IMR-90 (cell line): ENCODE data around the gene BCAS1. TPM values are rescaled to one million over a fixed set of nuclear protein-coding genes. Genes with fewer than 3 reads are reported as not detected.

Source experiments
- ATAC-seq: fragments of 200-7000 bp; cut with Tn5 transposase; 2 replicates; pipeline ENCODE4 v1.9.1; 2020; ENCODE audit warnings: low read depth, mild to moderate bottlenecking, moderate library complexity
- BruUV-seq: library from RNA; stranded (reverse); fragments of 400-500 nt; replicated peaks from 2 replicates; lab custom pipeline; 2021; lab: Mats Ljungman, UMichigan
- CTCF ChIA-PET: fragments of 300-600 bp; formaldehyde crosslinking; extraction: SDS; loops from one replicate; lab custom pipeline; 2021; ENCODE audit warnings: antibody characterized with exemption; lab: Yijun Ruan, JAX
- POLR2A ChIA-PET: fragments of 300-600 bp; sonication (Branson Sonifier 250); formaldehyde crosslinking; loops from one replicate; lab custom pipeline; 2022; ENCODE audit warnings: antibody characterized with exemption; ENCODE audit not compliant: unreplicated experiment; lab: Charles Lee
- DNase-seq: peaks from one replicate; pipeline ENCODE4 v3.0.0; 2013
- H2AFZ ChIP-seq: replicated peaks from 2 replicates; pipeline ENCODE3; 2013; ENCODE audit warnings: low read length, mild to moderate bottlenecking; ENCODE audit not compliant: poor library complexity
- H2AK5ac ChIP-seq: 2 replicates; pipeline ENCODE4 v1.6.1; 2013; ENCODE audit warnings: low read depth, low read length, inconsistent platforms
- H2AK9ac ChIP-seq: replicated peaks from 2 replicates; pipeline ENCODE3; 2013; ENCODE audit warnings: mild to moderate bottlenecking, low read depth, low read length, moderate library complexity; ENCODE audit not compliant: poor library complexity
- H2BK120ac ChIP-seq: 2 replicates; pipeline ENCODE4 v1.6.1; 2013; ENCODE audit warnings: low read depth, low read length, inconsistent platforms
- H2BK15ac ChIP-seq: 3 replicates; pipeline ENCODE4 v1.6.1; 2013; ENCODE audit warnings: low read depth, low read length, inconsistent platforms
- H2BK20ac ChIP-seq: 2 replicates; pipeline ENCODE4 v1.6.1; 2013; ENCODE audit warnings: low read depth, mild to moderate bottlenecking, inconsistent platforms, low read length, moderate library complexity
- H2BK5ac ChIP-seq: 2 replicates; pipeline ENCODE4 v1.6.1; 2013; ENCODE audit warnings: mild to moderate bottlenecking, low read depth, low read length, inconsistent platforms; ENCODE audit not compliant: poor library complexity, severe bottlenecking
- H3K14ac ChIP-seq: replicated peaks from 2 replicates; pipeline ENCODE4 v1.6.1; 2013; ENCODE audit warnings: low read depth, low read length, inconsistent platforms
- H3K18ac ChIP-seq: 2 replicates; pipeline ENCODE4 v1.6.1; 2013; ENCODE audit warnings: low read depth, low read length, control low read depth
- H3K23ac ChIP-seq: 2 replicates; pipeline ENCODE4 v1.6.1; 2013; ENCODE audit warnings: low read depth, low read length, inconsistent platforms
- H3K27ac ChIP-seq: 2 replicates; pipeline ENCODE4 v1.5.1; 2013; ENCODE audit warnings: mild to moderate bottlenecking, control low read depth, low read length; ENCODE audit not compliant: insufficient read depth
- H3K27me3 ChIP-seq: 2 replicates; pipeline ENCODE4 v1.6.1; 2013; ENCODE audit warnings: low read length; ENCODE audit not compliant: control insufficient read depth, insufficient read depth
- H3K36me3 ChIP-seq: 2 replicates; pipeline ENCODE4 v1.6.1; 2013; ENCODE audit warnings: low read length, mixed read lengths; ENCODE audit not compliant: control insufficient read depth, insufficient read depth
- H3K4ac ChIP-seq: 2 replicates; pipeline ENCODE4 v1.6.1; 2013; ENCODE audit warnings: low read depth, low read length, inconsistent platforms
- H3K4me1 ChIP-seq: 2 replicates; pipeline ENCODE4 v1.6.1; 2013; ENCODE audit warnings: low read length, mixed read lengths; ENCODE audit not compliant: control insufficient read depth, insufficient read depth
- H3K4me2 ChIP-seq: 2 replicates; pipeline ENCODE4 v1.6.1; 2013; ENCODE audit warnings: low read depth, mild to moderate bottlenecking, control low read depth, low read length, moderate library complexity
- H3K4me3 ChIP-seq: 2 replicates; pipeline ENCODE4 v1.5.1; 2013; ENCODE audit warnings: low read depth, mild to moderate bottlenecking, control low read depth, low read length, moderate library complexity; ENCODE audit not compliant: insufficient read depth
- H3K56ac ChIP-seq: 2 replicates; pipeline ENCODE4 v1.6.1; 2013; ENCODE audit warnings: low read length, inconsistent platforms; ENCODE audit not compliant: insufficient read depth; ENCODE audit errors: extremely low read depth
- H3K79me1 ChIP-seq, 2 experiments: 2 replicates each; pipeline ENCODE4 v1.6.1; 2013; ENCODE audit warnings: low read length in 2 of 2, inconsistent platforms in 1 of 2, low read depth in 1 of 2
- H3K9ac ChIP-seq: 2 replicates; pipeline ENCODE4 v1.6.1; 2013; ENCODE audit warnings: low read depth, low read length, control low read depth
- H3K9me1 ChIP-seq: 2 replicates; pipeline ENCODE4 v1.6.1; 2013; ENCODE audit warnings: low read length, inconsistent platforms; ENCODE audit not compliant: insufficient read depth
- H3K9me3 ChIP-seq: 2 replicates; pipeline ENCODE4 v1.6.1; 2013; ENCODE audit warnings: low read length; ENCODE audit not compliant: control insufficient read depth, insufficient read depth
- H4K20me1 ChIP-seq: 2 replicates; pipeline ENCODE4 v1.6.1; 2013; ENCODE audit warnings: low read length, inconsistent platforms; ENCODE audit not compliant: insufficient read depth
- H4K5ac ChIP-seq: 2 replicates; pipeline ENCODE4 v1.6.1; 2013; ENCODE audit warnings: mild to moderate bottlenecking, low read depth, low read length, control low read depth
- H4K8ac ChIP-seq, 2 experiments: 2 replicates each; pipeline ENCODE4 v1.6.1; 2013; ENCODE audit warnings: low read depth in 2 of 2, low read length in 2 of 2, control low read depth in 1 of 2, inconsistent platforms in 1 of 2
- H4K91ac ChIP-seq: 2 replicates; pipeline ENCODE4 v1.6.1; 2013; ENCODE audit warnings: low read depth, low read length, inconsistent platforms; ENCODE audit not compliant: insufficient read depth
- BHLHE40 ChIP-seq: fragments of 150-350 bp; IDR thresholded peaks from 2 replicates; pipeline ENCODE4 v1.6.1; 2016; ENCODE audit warnings: mild to moderate bottlenecking, low read depth, low read length
- CEBPB ChIP-seq: IDR thresholded peaks from 2 replicates; pipeline ENCODE4 v1.6.1; 2012; ENCODE audit warnings: low read depth, low read length, improper control_type of control experiment
- CHD1 ChIP-seq: IDR thresholded peaks from 2 replicates; pipeline ENCODE4 v1.6.1; 2012; ENCODE audit warnings: low read depth, low read length, improper control_type of control experiment
- FOS ChIP-seq: fragments of 150-350 bp; IDR thresholded peaks from 2 replicates; pipeline ENCODE4 v1.6.1; 2016; ENCODE audit warnings: low read depth, low read length
- MAFK ChIP-seq: IDR thresholded peaks from 2 replicates; pipeline ENCODE4 v1.6.1; 2012; ENCODE audit warnings: low read depth, low read length, improper control_type of control experiment
- MAZ ChIP-seq: IDR thresholded peaks from 2 replicates; pipeline ENCODE4 v1.6.1; 2012; ENCODE audit warnings: low read depth, mild to moderate bottlenecking, low read length, improper control_type of control experiment, moderate library complexity, borderline replicate concordance
- MXI1 ChIP-seq: IDR thresholded peaks from 2 replicates; pipeline ENCODE4 v1.6.1; 2012; ENCODE audit warnings: low read depth, mild to moderate bottlenecking, low read length, moderate library complexity, borderline replicate concordance
- NFE2L2 ChIP-seq: fragments of 150-350 bp; IDR thresholded peaks from 2 replicates; pipeline ENCODE4 v1.6.1; 2016; ENCODE audit warnings: low read depth, mild to moderate bottlenecking, low read length
- POLR2A ChIP-seq: IDR thresholded peaks from 2 replicates; pipeline ENCODE4 v1.6.1; 2012; ENCODE audit warnings: mild to moderate bottlenecking, low read depth, low read length
- RAD21 ChIP-seq: IDR thresholded peaks from 2 replicates; pipeline ENCODE4 v1.6.1; 2012; ENCODE audit warnings: low read length, improper control_type of control experiment
- RCOR1 ChIP-seq: IDR thresholded peaks from 2 replicates; pipeline ENCODE4 v1.6.1; 2012; ENCODE audit warnings: mild to moderate bottlenecking, low read length, improper control_type of control experiment; ENCODE audit not compliant: insufficient replicate concordance
- RFX5 ChIP-seq: IDR thresholded peaks from 2 replicates; pipeline ENCODE4 v1.8.0; 2012; ENCODE audit warnings: low read depth, mild to moderate bottlenecking, low read length, moderate library complexity
- SMC3 ChIP-seq: fragments of 150-350 bp; IDR thresholded peaks from 2 replicates; pipeline ENCODE4 v1.6.1; 2016; ENCODE audit warnings: low read depth, mild to moderate bottlenecking, antibody characterized with exemption, low read length, moderate library complexity
- WGBS, 2 experiments: methylation state at CpG; one replicate each; pipeline versions ENCODE4 v1.1.5 to v1.1.7; 2013; ENCODE audit warnings: missing lambda C conversion rate in 2 of 2; ENCODE audit not compliant: insufficient read length in 1 of 2; ENCODE audit errors: extremely low coverage in 2 of 2; 5-methylcytosine and 5-hydroxymethylcytosine counted together
- dilution Hi-C: fragments of 300-500 bp; cut with HindIII; formaldehyde crosslinking; loops from one replicate; pipeline ENCODE4 v1.14.3; 2018; ENCODE audit warnings: low sequenced_read_pairs; ENCODE audit not compliant: unreplicated experiment
- in situ Hi-C: fragments of 300-500 bp; cut with MboI; formaldehyde crosslinking; loops from 3 replicates; pipeline ENCODE4 v1.14.3; 2019; ENCODE audit warnings: low sequenced_read_pairs, inconsistent platforms, mixed read lengths
- intact Hi-C: fragments of 100-400 bp; cut with micrococcal nuclease; formaldehyde crosslinking; loops from 2 replicates; pipeline ENCODE4 v1.10.0; 2022
- polyA plus RNA-seq, 3 experiments: library from polyadenylated mRNA; depleted of rRNA; stranded (reverse); fragments of >200 nt; gene quantifications; 2 replicates each; pipeline ENCODE4 v1.2.3, GENCODE V29; 2012; ENCODE audit warnings: low replicate concordance in 1 of 3
- total RNA-seq: library from RNA; depleted of rRNA; stranded (reverse); fragments of >200 nt; gene quantifications from 2 replicates; pipeline ENCODE4 v1.2.3, GENCODE V29; 2012
- TF ChIP-seq, protein P1 (sequence below): conservative IDR thresholded peaks from 2 replicates; pipeline ENCODE4 v1.5.1; 2012; ENCODE audit warnings: mild to moderate bottlenecking, low read depth, low read length, improper control_type of control experiment
- TF ChIP-seq, protein P2 (sequence below): fragments of 150-350 bp; IDR thresholded peaks from 2 replicates; pipeline ENCODE4 v1.6.1; 2017; ENCODE audit warnings: mild to moderate bottlenecking, antibody characterized with exemption, low read length, low read depth
- TF ChIP-seq, protein P3 (sequence below): fragments of 150-350 bp; IDR thresholded peaks from 2 replicates; pipeline ENCODE4 v1.6.1; 2016; ENCODE audit warnings: low read depth, mild to moderate bottlenecking, low read length, moderate library complexity, borderline replicate concordance

BCAS1 gene
- total and polyA plus RNA-seq, 2 of the 4 experiments (the other 2 are of a cell fraction), result under 0.01 TPM; not detected in 1

DNA sequence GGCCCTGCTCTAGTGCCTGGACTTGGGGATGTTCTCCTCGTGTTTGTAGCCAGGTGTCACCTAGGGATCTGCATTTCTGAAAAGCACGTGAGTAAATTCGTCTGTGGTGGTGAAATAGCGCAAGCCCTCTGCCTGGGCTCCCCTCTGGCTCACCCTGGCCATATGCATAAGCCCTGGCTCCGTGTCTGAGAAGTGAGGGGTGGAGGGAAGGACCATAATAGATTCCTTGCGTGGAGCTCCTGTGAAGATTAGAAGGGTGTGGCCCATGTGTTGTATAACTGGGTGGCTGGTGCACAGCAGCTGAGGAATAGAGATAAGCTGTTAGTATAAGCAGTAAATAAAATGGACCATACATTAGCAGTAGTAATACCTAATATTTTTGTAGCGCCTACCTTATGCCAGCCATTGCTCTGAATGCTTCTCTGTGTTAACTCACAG lies 4.8 kb downstream of the BCAS1 start:
- Histone ChIP-seq H2AFZ (peak overlapping the region; percentile 39), H3K9ac (no peak overlapping the region), H2AK9ac (peak overlapping the region; percentile 28), H3K23ac (no peak overlapping the region), H3K14ac (no peak overlapping the region), H4K20me1 (no peaks in the 10 kb centered on the region), H3K36me3 (no peaks in the 10 kb centered on the region), H3K4me2 (no peak overlapping the region), H2BK5ac (no peak overlapping the region), H2BK15ac (no peak overlapping the region), H2BK120ac (no peak overlapping the region), H3K18ac (no peak overlapping the region), H3K9me1 (no peaks in the 10 kb centered on the region), H3K79me1 (no peaks in the 10 kb centered on the region), H4K5ac (no peak overlapping the region), H3K4me3 (no peak overlapping the region), H3K9me3 (no peaks in the 10 kb centered on the region), H3K4me1 (no peaks in the 10 kb centered on the region), H2AK5ac (no peak overlapping the region), H3K27me3 (peaks cover 2% of the 10 kb centered on the region), H3K56ac (no peak overlapping the region), H2BK20ac (no peak overlapping the region), H4K91ac (no peak overlapping the region), H3K27ac (no peak overlapping the region), H4K8ac (no peak overlapping the region), H3K4ac (no peak overlapping the region)
- dilution Hi-C loops (no loop called here), intact Hi-C loops (loop anchor here (10.0 kb wide), 1 partner anchor 491 kb away; no protein-coding TSS in a partner anchor), in situ Hi-C loops (no loop called here)
- ATAC-seq (no peak), DNase-seq (no peak)
- CTCF ChIA-PET, result interaction anchor here (0.6 kb wide), 2 partner anchors 854 to 1423 kb away, joined by 5 to 7 read pairs; no protein-coding TSS in a partner anchor
- no peak for TF ChIP-seq CEBPB
- TF ChIP-seq SMC3, result no peak
- TF ChIP-seq FOS, result no peak
- TF ChIP-seq RAD21, result no peak
- TF ChIP-seq NFE2L2, result no peak
- TF ChIP-seq MXI1, result no peak
- TF ChIP-seq MAZ, result no peak
- TF ChIP-seq, protein P1, sequence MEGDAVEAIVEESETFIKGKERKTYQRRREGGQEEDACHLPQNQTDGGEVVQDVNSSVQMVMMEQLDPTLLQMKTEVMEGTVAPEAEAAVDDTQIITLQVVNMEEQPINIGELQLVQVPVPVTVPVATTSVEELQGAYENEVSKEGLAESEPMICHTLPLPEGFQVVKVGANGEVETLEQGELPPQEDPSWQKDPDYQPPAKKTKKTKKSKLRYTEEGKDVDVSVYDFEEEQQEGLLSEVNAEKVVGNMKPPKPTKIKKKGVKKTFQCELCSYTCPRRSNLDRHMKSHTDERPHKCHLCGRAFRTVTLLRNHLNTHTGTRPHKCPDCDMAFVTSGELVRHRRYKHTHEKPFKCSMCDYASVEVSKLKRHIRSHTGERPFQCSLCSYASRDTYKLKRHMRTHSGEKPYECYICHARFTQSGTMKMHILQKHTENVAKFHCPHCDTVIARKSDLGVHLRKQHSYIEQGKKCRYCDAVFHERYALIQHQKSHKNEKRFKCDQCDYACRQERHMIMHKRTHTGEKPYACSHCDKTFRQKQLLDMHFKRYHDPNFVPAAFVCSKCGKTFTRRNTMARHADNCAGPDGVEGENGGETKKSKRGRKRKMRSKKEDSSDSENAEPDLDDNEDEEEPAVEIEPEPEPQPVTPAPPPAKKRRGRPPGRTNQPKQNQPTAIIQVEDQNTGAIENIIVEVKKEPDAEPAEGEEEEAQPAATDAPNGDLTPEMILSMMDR, result no peak
- TF ChIP-seq BHLHE40, result no peak
- TF ChIP-seq MAFK, result no peak
- TF ChIP-seq RFX5, result no peak
- TF ChIP-seq, protein P2, sequence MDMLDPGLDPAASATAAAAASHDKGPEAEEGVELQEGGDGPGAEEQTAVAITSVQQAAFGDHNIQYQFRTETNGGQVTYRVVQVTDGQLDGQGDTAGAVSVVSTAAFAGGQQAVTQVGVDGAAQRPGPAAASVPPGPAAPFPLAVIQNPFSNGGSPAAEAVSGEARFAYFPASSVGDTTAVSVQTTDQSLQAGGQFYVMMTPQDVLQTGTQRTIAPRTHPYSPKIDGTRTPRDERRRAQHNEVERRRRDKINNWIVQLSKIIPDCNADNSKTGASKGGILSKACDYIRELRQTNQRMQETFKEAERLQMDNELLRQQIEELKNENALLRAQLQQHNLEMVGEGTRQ, result no peak
- TF ChIP-seq, protein P3, sequence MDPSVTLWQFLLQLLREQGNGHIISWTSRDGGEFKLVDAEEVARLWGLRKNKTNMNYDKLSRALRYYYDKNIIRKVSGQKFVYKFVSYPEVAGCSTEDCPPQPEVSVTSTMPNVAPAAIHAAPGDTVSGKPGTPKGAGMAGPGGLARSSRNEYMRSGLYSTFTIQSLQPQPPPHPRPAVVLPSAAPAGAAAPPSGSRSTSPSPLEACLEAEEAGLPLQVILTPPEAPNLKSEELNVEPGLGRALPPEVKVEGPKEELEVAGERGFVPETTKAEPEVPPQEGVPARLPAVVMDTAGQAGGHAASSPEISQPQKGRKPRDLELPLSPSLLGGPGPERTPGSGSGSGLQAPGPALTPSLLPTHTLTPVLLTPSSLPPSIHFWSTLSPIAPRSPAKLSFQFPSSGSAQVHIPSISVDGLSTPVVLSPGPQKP, result no peak
- no peak for TF ChIP-seq CHD1
- TF ChIP-seq RCOR1, result no peak
- TF ChIP-seq POLR2A, result no peak
- POLR2A ChIA-PET, result no interaction called here
- 62% methylated on average over 3 of the region's 7 CpGs; no CpG with 5 or more reads in 1 of the 2 experiments for WGBS, 2 experiments
- BruUV-seq, result no TSS peak
